DOHH2 (cell line): Measurements from ENCODE around the gene CCBE1.

ENCODE experiments used
- H3F3A ChIP-seq: fragments of 200-600 bp; sonication (generic), shearing (Covaris generic); 2 replicates; pipeline ENCODE4 v1.6.0; 2016; ENCODE audit warnings: antibody characterized with exemption, mild to moderate bottlenecking; ENCODE audit not compliant: control insufficient read depth, insufficient read depth
- H3K27ac ChIP-seq: fragments of 200-600 bp; sonication (generic); 2 replicates; pipeline ENCODE4 v1.5.1; 2014; ENCODE audit warnings: low read depth, mild to moderate bottlenecking, low read length, moderate library complexity
- H3K27me3 ChIP-seq: fragments of 200-600 bp; sonication (generic); 2 replicates; pipeline ENCODE4 v1.6.1; 2014; ENCODE audit warnings: mild to moderate bottlenecking, low read length, mixed read lengths; ENCODE audit not compliant: control insufficient read depth
- H3K36me3 ChIP-seq: fragments of 200-600 bp; sonication (generic); 2 replicates; pipeline ENCODE4 v1.6.1; 2014; ENCODE audit warnings: mild to moderate bottlenecking, low read length, moderate library complexity, mixed read lengths; ENCODE audit not compliant: control insufficient read depth
- H3K4me1 ChIP-seq: fragments of 200-600 bp; sonication (generic); 2 replicates; pipeline ENCODE4 v1.6.1; 2014; ENCODE audit warnings: mild to moderate bottlenecking, low read length, mixed read lengths; ENCODE audit not compliant: control insufficient read depth
- H3K4me2 ChIP-seq: fragments of 200-600 bp; sonication (generic); 2 replicates; pipeline ENCODE4 v1.6.0; 2014; ENCODE audit warnings: mild to moderate bottlenecking, low read length, moderate library complexity
- H3K4me3 ChIP-seq: fragments of 200-600 bp; sonication (generic); 2 replicates; pipeline ENCODE4 v1.5.1; 2014; ENCODE audit warnings: mild to moderate bottlenecking, low read length, mixed read lengths
- H3K79me2 ChIP-seq: fragments of 200-600 bp; sonication (generic); 2 replicates; pipeline ENCODE4 v1.6.1; 2014; ENCODE audit warnings: mild to moderate bottlenecking, low read length, mixed read lengths; ENCODE audit not compliant: control insufficient read depth
- H3K9me2 ChIP-seq: fragments of 200-600 bp; sonication (generic); replicated peaks from 2 replicates; pipeline ENCODE4 v1.6.1; 2014; ENCODE audit warnings: mild to moderate bottlenecking, low read length, mixed read lengths; ENCODE audit not compliant: control insufficient read depth
- H3K9me3 ChIP-seq: fragments of 200-600 bp; sonication (generic); 2 replicates; pipeline ENCODE4 v1.6.1; 2014; ENCODE audit warnings: antibody characterized with exemption, low read length, mixed read lengths; ENCODE audit not compliant: control insufficient read depth, insufficient read depth
- H4K20me1 ChIP-seq: fragments of 200-600 bp; sonication (generic); 2 replicates; pipeline ENCODE4 v1.6.0; 2014; ENCODE audit warnings: low read depth, mild to moderate bottlenecking, antibody characterized with exemption, low read length, moderate library complexity; ENCODE audit not compliant: control insufficient read depth, insufficient read depth
- EZH2phosphoT487 ChIP-seq: fragments of 200-600 bp; sonication (generic); IDR thresholded peaks from 2 replicates; pipeline ENCODE4 v1.6.1; 2017; ENCODE audit warnings: borderline replicate concordance, mild to moderate bottlenecking, antibody characterized with exemption, low read length, moderate library complexity, mixed read lengths
- TF ChIP-seq, protein P1 (sequence below): fragments of 200-600 bp; sonication (generic); IDR thresholded peaks from one replicate; pipeline ENCODE4 v1.5.1; 2014; ENCODE audit warnings: antibody characterized with exemption, mild to moderate bottlenecking, low read depth, low read length; ENCODE audit not compliant: poor library complexity, severe bottlenecking

The CCBE1 gene

DNA sequence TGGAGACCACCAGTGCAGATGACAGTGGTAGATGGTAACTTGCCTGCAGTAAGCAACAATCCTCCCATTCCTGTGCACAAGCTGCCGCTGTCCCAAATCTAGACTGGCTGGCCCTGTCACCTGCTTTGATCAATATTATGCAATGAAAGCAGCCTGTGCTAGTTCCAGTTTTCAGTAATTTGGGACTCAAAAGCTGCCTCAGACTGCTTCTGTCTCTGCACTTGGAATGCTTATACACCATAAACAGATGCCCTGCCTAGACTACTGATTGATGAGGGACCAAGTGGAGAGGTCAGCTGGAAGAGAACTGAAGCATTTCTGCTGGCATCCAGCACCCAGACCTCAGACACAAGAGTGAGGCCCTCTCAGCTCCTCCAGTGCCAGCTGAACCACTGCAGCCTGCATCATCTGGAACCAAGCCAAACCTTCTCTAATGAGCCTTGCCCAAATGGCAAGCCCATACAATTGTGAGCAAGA, 24.9 kb downstream of the CCBE1 start:
- H3K27ac ChIP-seq = no peak overlapping the region
- no peak overlapping the region for H3K4me3 ChIP-seq
- H3K36me3 ChIP-seq = no peaks in the 10 kb centered on the region
- H3K4me1 ChIP-seq = no peaks in the 10 kb centered on the region
- H3K9me3 ChIP-seq = no peaks in the 10 kb centered on the region
- TF ChIP-seq, protein P1, sequence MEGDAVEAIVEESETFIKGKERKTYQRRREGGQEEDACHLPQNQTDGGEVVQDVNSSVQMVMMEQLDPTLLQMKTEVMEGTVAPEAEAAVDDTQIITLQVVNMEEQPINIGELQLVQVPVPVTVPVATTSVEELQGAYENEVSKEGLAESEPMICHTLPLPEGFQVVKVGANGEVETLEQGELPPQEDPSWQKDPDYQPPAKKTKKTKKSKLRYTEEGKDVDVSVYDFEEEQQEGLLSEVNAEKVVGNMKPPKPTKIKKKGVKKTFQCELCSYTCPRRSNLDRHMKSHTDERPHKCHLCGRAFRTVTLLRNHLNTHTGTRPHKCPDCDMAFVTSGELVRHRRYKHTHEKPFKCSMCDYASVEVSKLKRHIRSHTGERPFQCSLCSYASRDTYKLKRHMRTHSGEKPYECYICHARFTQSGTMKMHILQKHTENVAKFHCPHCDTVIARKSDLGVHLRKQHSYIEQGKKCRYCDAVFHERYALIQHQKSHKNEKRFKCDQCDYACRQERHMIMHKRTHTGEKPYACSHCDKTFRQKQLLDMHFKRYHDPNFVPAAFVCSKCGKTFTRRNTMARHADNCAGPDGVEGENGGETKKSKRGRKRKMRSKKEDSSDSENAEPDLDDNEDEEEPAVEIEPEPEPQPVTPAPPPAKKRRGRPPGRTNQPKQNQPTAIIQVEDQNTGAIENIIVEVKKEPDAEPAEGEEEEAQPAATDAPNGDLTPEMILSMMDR = no peak
- no peak for TF ChIP-seq EZH2phosphoT487
- H3K9me2 ChIP-seq = no peaks in the 10 kb centered on the region
- no peaks in the 10 kb centered on the region for H3K79me2 ChIP-seq
- H3F3A ChIP-seq = no peaks in the 10 kb centered on the region
- H3K4me2 ChIP-seq = no peak overlapping the region
- H3K27me3 ChIP-seq = no peaks in the 10 kb centered on the region
- H4K20me1 ChIP-seq = no peaks in the 10 kb centered on the region

DNA sequence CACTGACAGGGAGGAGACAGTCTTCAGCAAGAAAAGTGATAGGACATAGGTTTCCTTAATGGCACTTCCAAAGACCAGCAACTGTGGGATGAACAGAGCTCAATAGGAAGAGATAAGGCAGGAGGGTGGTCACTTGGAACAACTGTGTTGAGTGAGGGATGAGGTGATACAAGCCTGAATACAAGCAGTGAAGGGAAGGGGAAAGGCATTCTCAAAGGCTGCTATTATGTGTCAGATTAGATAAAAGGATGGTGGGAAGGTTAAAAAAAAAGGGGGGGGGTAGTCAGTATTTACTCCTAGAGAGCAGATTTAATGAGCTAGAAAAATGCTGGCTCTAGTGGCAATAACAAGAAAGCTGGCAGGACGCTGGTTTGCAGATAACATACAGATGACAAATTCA, 25.7 kb downstream of the CCBE1 start:
- Histone ChIP-seq H3K79me2 (no peaks in the 10 kb centered on the region), H3K27ac (no peak overlapping the region), H3K4me3 (no peak overlapping the region), H3K4me2 (no peak overlapping the region), H3K9me2 (no peaks in the 10 kb centered on the region), H3K4me1 (no peaks in the 10 kb centered on the region), H3F3A (no peaks in the 10 kb centered on the region), H4K20me1 (no peaks in the 10 kb centered on the region), H3K27me3 (no peaks in the 10 kb centered on the region), H3K36me3 (no peaks in the 10 kb centered on the region), H3K9me3 (no peaks in the 10 kb centered on the region)
- no peak for TF ChIP-seq EZH2phosphoT487
- TF ChIP-seq, protein P1 = no peak

DNA sequence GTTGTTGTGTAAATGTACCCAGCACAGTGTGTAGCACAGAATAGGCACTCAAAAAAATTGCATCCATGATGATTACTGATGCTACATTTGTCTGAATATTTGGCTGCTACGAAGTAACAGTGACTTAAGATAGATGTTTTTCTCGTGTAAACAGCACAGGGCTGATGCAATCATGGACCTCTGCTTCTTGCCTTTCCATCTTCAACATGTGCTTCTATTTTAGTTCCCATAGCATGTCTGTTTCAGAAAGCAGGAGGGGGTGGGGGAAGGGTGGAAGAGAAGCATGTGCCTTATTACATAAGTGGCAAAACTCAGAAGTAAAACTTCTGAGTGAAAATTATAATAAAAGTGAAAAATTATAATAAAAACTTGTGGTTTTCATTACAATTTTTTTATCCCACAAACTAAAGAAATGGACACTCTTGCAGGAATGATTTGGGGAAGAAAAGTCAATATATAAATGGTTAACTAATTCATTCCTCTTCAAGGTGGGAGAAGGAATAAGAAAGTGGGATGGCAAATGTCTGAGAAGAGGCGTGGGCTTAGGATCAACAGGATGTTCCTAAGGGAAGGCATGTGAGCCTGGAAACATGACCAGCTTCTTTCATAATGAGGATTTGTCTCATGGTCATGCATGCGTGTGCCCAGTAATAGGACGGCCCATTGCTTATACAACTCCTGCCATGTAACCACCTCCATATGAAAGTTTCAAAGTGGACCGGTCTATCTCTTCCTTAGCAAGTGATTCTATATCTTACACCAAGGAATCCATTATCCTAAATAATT, 27.2 kb downstream of the CCBE1 start:
- H3K27ac ChIP-seq = no peak overlapping the region
- H3K4me1 ChIP-seq = no peaks in the 10 kb centered on the region
- no peak overlapping the region for H3K4me3 ChIP-seq
- H3K79me2 ChIP-seq = no peaks in the 10 kb centered on the region
- no peaks in the 10 kb centered on the region for H3K9me2 ChIP-seq
- H3K9me3 ChIP-seq = no peaks in the 10 kb centered on the region
- H3K4me2 ChIP-seq = no peak overlapping the region
- H3F3A ChIP-seq = no peaks in the 10 kb centered on the region
- H4K20me1 ChIP-seq = no peaks in the 10 kb centered on the region
- no peaks in the 10 kb centered on the region for H3K36me3 ChIP-seq
- TF ChIP-seq EZH2phosphoT487 = no peak
- TF ChIP-seq, protein P1 = no peak
- H3K27me3 ChIP-seq = no peaks in the 10 kb centered on the region
